Measurements from ENCODE around the gene FGF14.
"Not testable (repeated sequence)": the region's sequence is repeated elsewhere in the genome, so short reads cannot be mapped to it uniquely, and the experiment has no call there.

FGF14 gene

DNA sequence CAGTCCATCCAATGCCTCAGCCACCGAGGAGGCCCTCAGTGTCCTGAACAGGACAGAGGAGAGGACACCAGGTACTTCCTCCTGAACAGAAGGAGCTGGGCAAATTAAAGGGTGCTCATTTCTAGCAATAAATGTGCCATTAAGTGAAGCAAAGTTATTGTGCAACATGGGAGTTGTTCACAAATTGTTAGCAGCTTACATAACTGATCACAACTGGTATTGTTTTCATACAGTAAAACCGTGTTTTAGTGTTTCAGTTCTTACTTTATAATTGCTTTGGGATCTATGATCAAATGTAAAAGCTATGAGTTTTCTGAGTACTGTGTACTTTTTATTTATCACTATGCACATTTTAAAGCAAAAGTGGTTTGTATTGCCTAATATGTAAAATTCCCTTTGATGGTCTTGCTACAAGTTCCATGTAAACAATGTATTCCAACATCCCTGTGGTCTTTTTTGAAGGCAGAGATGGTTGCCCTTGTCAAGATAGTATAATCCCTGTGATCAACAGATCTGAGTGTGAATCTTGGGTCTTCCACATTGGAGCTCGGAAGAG lies 263.1 kb downstream of the FGF14 start:
- Mint-ChIP-seq H3K4me3 (no peak overlapping the region), H3K36me3 (no peaks in the 10 kb centered on the region), H3K27me3 (no peaks in the 10 kb centered on the region), H3K27ac (no peak overlapping the region), H3K4me1 (no peaks in the 10 kb centered on the region), H3K9me3 (no peaks in the 10 kb centered on the region)
- no peak for ATAC-seq

DNA sequence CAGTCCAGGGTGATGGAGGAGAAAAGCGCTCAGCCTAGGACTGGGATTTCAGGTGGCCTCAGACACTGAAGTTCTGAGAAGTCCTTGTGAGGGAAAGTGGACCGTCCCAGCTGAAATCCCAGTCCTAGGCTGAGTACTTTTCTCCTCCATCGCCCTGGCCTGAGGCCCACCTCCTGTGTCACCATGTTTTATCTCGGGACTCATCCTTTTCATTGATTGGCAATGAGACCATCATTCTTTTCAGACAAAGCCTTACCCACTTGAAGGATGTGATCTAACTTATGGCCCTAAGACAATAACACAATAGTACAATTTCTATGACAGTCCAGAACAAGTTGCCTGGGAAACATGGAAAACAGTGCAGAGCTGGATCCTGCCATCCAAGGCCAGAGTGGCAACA lies 263.9 kb downstream of the FGF14 start:
- not testable (repeated sequence) for H3K4me3 Mint-ChIP-seq, H3K36me3 Mint-ChIP-seq, H3K4me1 Mint-ChIP-seq, H3K27ac Mint-ChIP-seq, ATAC-seq, H3K27me3 Mint-ChIP-seq, H3K9me3 Mint-ChIP-seq

DNA sequence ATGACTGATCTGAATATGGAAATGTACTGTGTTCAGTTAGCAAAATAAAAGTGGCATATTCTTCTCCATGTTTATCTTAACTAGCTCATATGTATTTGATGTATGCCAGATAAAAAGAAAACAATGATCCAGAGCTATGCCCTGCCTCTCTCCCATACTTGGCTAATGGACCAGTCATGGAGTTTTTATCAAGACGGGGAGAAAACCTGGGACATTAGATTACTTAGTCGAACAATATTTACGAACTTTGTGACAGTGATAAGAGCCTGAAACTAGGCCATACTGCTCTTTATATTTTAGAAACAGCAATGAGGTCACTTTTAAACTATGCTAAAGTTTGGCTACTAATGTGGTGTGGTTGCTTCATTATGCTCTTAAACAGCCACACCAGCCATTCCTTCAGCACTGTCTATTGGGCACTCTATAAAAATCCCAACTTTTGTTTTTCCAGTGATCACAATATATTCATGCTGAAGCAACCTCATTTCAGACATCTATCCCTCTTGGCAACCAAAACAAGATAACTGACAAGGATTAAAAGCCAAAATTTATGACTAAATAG lies 265.0 kb downstream of the FGF14 start:
- H3K27me3 Mint-ChIP-seq, result no peaks in the 10 kb centered on the region
- H3K9me3 Mint-ChIP-seq, result no peaks in the 10 kb centered on the region
- H3K4me1 Mint-ChIP-seq, result no peaks in the 10 kb centered on the region
- H3K4me3 Mint-ChIP-seq, result no peak overlapping the region
- no peak for ATAC-seq
- H3K36me3 Mint-ChIP-seq, result no peaks in the 10 kb centered on the region
- H3K27ac Mint-ChIP-seq, result no peak overlapping the region

DNA sequence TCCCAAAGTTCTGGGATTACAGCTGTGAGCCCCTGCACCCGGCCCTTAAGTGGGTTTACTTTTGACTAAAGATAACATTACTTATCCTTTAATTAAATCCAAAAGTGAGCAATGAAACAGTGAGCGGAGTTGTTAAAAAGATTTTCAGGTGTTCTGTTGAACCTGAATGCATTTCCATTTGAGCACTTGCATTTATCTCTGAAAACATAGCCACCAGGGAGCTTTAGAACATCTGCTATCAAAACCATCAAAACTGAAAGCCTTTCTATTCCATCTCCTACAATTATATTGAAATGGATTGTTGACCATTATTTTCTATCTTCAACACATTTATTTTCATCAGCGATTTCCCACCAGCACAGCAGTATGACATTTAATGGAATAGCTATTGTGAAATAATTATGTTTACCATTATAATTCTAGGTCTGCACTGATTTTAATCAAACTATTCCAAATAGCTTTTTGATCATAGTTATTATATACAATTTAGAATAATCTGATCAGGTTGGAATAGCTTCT lies 269.0 kb downstream of the FGF14 start:
- Mint-ChIP-seq H3K9me3 (no peaks in the 10 kb centered on the region), H3K27me3 (no peaks in the 10 kb centered on the region), H3K4me1 (no peaks in the 10 kb centered on the region), H3K36me3 (no peaks in the 10 kb centered on the region), H3K27ac (no peak overlapping the region), H3K4me3 (no peak overlapping the region)
- ATAC-seq, result no peak

DNA sequence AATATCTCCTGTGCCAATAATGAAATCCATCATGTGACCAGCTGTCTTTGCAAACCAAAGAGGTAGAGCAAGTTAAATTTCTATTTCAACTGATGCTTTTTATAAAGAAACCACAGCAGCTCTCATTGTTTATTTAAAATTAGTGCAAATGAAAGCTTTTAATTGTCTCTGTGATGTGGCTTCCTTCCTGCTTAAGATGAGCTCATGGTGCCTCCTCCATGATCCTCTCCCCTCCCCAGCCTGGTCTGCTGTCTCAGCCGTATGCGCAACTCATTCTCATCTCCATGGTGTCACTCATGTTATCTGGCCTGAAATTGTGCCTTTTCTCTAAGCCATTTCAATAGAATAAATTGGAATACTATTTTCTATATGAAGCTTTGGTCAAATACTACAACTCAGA lies 270.6 kb downstream of the FGF14 start:
- Mint-ChIP-seq H3K4me1 (no peaks in the 10 kb centered on the region), H3K9me3 (no peaks in the 10 kb centered on the region), H3K4me3 (no peak overlapping the region), H3K36me3 (no peaks in the 10 kb centered on the region), H3K27me3 (no peaks in the 10 kb centered on the region), H3K27ac (no peak overlapping the region)
- ATAC-seq, result no peak

DNA sequence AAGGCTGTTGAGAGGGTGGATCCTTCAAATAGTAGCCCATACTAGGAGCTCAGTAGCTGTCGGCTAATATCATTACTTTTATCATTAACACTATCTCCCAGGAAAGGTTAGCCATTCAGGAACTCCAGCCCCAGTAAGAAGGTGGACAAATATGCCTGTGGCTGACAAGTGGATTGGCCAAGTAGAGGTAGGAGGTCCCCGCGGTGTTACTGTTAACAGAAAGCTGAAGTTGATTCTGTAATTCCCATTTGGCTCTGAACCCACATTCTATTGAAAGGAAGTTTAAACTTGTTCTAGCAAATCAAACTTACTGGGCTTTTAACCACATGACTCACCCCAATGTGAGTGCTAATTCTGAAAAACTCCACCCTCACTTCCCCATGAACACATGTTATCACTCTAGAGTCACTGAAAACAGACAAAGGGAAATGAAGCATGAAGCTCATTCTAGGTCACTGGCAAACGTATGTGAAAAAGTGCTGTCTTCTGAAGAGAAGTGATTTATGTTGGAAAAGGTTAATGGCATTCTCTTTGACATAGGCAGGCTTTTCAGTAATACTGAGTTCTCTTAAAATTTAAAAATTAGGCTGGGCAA lies 273.5 kb downstream of the FGF14 start:
- no peak overlapping the region for H3K27ac Mint-ChIP-seq

DNA sequence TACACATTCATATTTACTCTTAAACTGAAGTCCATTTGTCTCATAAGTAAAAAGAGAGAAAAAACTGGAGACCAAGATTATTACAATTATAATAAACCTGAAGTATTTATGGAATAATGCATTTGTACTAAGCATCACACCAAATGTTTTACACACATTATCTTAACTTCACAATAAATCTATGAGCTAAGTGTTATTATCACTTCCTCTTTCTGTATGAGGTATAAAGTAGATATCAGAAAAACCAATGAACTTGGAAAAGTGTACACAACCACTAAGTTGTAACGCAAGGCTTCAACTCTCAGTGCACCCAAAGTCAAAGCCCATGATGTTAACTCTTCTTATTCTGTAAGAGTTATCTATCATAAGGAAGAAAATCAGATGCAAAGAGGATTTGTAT lies 274.7 kb downstream of the FGF14 start:
- H3K27ac Mint-ChIP-seq, result no peak overlapping the region
- H3K9me3 Mint-ChIP-seq, result peaks cover 3% of the 10 kb centered on the region
- H3K4me1 Mint-ChIP-seq, result no peaks in the 10 kb centered on the region
- H3K36me3 Mint-ChIP-seq, result no peaks in the 10 kb centered on the region
- no peak overlapping the region for H3K4me3 Mint-ChIP-seq
- no peak for ATAC-seq
- H3K27me3 Mint-ChIP-seq, result no peaks in the 10 kb centered on the region

More for the DNA sequence above, 273.5 kb downstream of the FGF14 start:
- Mint-ChIP-seq H3K27me3 (no peaks in the 10 kb centered on the region), H3K9me3 (peaks cover 3% of the 10 kb centered on the region), H3K4me3 (no peak overlapping the region), H3K36me3 (no peaks in the 10 kb centered on the region), H3K4me1 (no peaks in the 10 kb centered on the region)
- ATAC-seq, result no peak

DNA sequence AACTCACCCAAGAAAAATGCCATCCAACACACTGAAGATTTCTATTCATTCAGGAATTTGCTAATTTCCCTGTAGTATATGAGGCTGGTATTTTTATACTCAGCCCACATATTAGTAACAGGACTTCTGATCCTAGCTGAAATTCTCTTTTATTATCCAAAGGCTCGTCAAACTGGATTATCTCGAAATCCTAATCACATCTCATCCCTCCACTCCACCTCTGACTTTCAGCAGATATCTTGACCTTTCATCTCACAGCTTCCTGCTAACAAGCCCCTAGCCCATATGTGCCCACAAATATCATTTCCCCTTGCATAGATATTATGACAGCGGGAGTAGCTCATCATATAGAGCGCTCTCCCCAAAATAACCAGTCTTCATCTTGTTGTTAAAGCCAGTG lies 279.7 kb downstream of the FGF14 start:
- no peaks in the 10 kb centered on the region for H3K36me3 Mint-ChIP-seq
- no peak overlapping the region for H3K27ac Mint-ChIP-seq
- H3K4me3 Mint-ChIP-seq, result no peak overlapping the region
- no peaks in the 10 kb centered on the region for H3K27me3 Mint-ChIP-seq
- H3K9me3 Mint-ChIP-seq, result peaks cover 6% of the 10 kb centered on the region
- H3K4me1 Mint-ChIP-seq, result no peaks in the 10 kb centered on the region
- ATAC-seq, result no peak

DNA sequence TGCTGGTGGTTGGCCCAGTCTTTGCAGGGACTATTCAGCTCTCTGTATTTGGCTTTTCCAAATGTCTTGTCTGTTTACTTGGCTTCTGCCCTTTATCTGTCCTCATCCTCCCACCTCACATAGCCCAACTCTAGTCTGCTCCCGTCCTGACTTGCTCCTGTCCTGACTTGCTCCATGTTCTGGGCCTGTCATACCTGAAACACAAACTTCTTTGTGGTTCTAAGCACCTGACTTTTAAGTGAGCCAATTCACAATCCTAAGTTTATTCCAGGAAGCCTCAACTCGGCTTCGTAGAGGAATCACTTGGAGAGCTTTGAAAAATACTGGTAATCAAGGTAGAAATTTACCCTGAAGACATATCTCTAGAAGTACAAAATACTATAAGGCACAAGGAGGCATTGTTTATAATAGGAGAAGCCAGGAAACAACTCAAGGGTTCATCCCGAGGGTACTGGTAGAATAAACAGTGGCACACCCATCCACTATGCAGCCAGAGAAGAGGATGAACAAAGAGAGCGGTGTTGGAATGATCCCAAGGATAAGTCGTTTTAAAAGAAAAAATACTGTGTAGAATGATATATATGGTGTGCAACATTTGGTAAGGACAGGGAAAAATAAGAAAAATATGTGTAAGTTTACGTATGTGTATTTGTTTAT lies 284.5 kb downstream of the FGF14 start:
- no peaks in the 10 kb centered on the region for H3K27me3 Mint-ChIP-seq
- H3K9me3 Mint-ChIP-seq, result peaks cover 3% of the 10 kb centered on the region
- no peak overlapping the region for H3K4me3 Mint-ChIP-seq
- H3K36me3 Mint-ChIP-seq, result no peaks in the 10 kb centered on the region
- ATAC-seq, result no peak
- no peaks in the 10 kb centered on the region for H3K4me1 Mint-ChIP-seq
- H3K27ac Mint-ChIP-seq, result no peak overlapping the region

DNA sequence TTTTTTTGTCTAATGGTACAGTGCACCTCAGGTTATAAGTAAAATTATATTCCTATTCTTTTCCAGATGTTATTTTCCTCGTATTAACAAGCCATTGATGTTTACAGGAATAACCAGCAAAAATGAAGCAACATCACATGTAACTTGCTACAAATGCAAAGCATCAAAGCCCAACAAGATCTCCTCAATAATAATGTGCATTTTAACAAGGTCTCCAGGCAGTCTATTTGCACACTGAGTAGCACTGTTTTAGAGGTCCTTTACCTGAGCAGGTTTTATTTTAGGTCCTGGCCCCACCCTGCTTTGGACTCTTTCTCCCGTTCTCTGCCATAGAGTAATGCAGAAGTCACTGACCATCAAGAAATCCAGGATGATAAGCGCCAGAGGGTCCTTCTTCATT lies 298.4 kb downstream of the FGF14 start:
- H3K27ac Mint-ChIP-seq, result no peak overlapping the region
- no peaks in the 10 kb centered on the region for H3K9me3 Mint-ChIP-seq
- no peak overlapping the region for H3K4me3 Mint-ChIP-seq

DNA sequence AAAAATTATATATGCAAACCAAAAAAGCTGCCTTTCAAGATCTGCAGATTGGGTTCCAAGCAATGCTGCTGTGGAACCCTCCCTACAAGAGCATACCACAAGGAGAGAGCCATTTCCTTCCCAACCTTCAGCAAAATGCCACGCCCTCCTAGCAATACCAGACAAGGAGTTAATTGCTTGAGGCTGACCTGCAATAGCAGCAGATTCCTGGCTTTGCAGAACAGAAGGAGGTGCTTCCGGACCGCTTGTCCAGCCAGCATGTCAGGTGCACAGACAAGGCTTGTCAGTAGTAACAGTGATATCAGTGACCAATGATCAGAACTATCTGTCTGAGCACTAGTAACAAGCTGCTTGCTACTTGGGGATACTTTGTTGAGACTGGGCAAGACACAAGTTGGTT lies 301.6 kb downstream of the FGF14 start:
- Mint-ChIP-seq H3K27me3 (no peaks in the 10 kb centered on the region), H3K4me3 (no peak overlapping the region), H3K36me3 (no peaks in the 10 kb centered on the region), H3K27ac (no peak overlapping the region), H3K9me3 (no peaks in the 10 kb centered on the region), H3K4me1 (no peaks in the 10 kb centered on the region)
- ATAC-seq, result no peak

More for the DNA sequence above, 298.4 kb downstream of the FGF14 start:
- no peaks in the 10 kb centered on the region for H3K27me3 Mint-ChIP-seq
- H3K4me1 Mint-ChIP-seq, result no peaks in the 10 kb centered on the region
- no peaks in the 10 kb centered on the region for H3K36me3 Mint-ChIP-seq
- ATAC-seq, result no peak

DNA sequence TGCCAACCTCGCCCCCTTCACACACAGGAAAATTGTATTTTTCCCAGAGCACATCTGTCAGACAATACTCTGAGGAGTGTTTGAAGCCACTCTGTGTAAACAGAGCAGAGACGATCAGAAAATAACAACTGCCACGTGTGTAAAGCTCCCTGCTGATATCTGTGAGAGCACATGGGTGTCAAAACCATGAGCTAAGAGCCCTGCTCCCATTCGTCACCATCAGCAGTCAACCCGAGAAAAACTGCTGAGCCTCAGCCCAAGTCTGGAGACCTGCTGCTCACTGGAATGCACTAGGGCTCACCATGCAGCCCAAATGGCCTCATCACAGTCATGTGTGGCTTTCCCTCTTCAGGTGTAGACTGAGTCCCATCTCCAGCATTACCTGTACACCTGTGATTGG lies 304.1 kb downstream of the FGF14 start:
- Mint-ChIP-seq H3K9me3 (no peaks in the 10 kb centered on the region), H3K27me3 (no peaks in the 10 kb centered on the region), H3K4me1 (no peaks in the 10 kb centered on the region), H3K36me3 (no peaks in the 10 kb centered on the region), H3K4me3 (no peak overlapping the region), H3K27ac (no peak overlapping the region)
- no peak for ATAC-seq

DNA sequence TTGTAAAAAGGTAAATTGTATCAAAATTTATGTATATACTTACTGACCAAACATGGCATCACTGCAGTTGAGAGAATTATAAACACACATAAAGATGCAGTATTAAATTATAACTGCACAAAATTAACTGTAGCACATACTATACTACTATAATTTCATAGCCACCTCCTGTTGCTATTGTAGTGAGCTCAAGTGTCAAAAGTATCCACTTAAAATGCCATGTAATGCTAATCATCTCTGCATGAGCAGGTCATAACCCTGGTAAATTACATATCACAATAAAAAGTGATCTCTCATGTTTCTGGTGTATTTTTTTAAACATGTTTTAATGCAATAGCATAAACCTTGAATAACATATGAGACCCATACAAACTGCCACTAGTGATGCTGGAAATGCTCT lies 308.6 kb downstream of the FGF14 start:
- H3K4me1 Mint-ChIP-seq, ATAC-seq, H3K27me3 Mint-ChIP-seq, H3K4me3 Mint-ChIP-seq, H3K27ac Mint-ChIP-seq, H3K9me3 Mint-ChIP-seq, H3K36me3 Mint-ChIP-seq: not testable (repeated sequence)

DNA sequence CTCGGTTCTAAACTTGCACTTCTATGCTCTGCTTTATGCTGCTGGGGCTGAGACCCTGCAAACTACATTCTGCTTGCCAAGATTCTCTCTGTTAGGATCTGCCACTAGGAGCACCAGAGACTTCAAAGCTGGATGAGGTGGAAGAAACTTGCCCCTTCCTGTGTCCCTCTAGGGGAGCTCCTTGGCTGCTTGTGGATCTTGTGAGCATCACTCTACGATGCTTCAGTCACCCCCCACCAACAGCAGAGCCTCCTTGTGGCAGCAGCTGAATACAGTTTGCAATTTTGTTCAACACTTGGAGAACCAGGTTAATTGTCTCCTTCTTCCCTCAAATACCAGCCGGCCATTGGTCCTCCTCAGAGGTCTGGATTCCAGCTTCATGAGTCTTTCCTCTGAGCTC lies 310.6 kb downstream of the FGF14 start:
- Mint-ChIP-seq H3K27ac (no peak overlapping the region), H3K9me3 (no peaks in the 10 kb centered on the region), H3K36me3 (no peaks in the 10 kb centered on the region), H3K27me3 (no peaks in the 10 kb centered on the region), H3K4me1 (no peaks in the 10 kb centered on the region), H3K4me3 (no peak overlapping the region)
- no peak for ATAC-seq

DNA sequence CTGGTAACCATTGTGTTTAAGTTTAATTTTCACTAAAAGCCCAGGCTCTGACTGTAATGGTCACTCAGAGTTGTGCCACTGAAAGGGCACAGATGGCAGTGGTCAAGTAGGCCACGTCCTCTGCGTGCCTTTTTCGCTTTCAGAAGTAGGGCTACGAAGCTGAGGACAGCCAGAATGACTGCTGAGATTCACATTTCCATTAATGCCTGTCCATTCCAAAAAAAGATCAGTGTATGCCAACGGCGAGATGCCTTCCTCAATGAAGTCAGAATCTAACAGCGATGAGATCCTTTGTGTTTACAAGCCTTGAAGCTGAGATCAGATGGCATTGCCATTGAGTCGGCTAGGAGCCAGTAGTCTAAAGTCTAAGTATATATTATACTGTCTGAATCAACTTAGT lies 311.3 kb downstream of the FGF14 start:
- Mint-ChIP-seq H3K4me1 (no peaks in the 10 kb centered on the region), H3K27ac (no peak overlapping the region), H3K4me3 (no peak overlapping the region), H3K27me3 (no peaks in the 10 kb centered on the region), H3K9me3 (no peaks in the 10 kb centered on the region), H3K36me3 (no peaks in the 10 kb centered on the region)
- no peak for ATAC-seq

DNA sequence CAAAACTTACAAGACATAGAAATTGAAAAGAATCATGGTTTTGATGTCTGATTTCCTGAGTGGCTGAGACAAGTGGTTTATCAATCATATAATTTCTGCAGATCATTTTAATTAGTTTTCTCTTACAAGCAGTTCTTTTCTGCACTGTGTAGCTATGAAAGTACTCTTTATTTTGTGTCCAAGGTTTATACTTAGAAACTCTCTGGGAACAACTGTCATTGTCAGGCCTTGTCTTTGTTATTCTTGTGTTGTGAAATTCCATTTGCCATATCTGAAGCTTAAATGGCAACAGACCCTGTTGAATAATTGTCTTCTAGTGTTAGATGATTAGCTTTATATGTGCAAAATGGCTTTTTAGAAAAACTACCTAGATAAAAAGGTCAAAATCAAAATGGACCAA lies 312.1 kb downstream of the FGF14 start:
- Mint-ChIP-seq H3K4me3 (no peak overlapping the region), H3K4me1 (no peaks in the 10 kb centered on the region), H3K27me3 (no peaks in the 10 kb centered on the region), H3K9me3 (no peaks in the 10 kb centered on the region), H3K27ac (no peak overlapping the region), H3K36me3 (no peaks in the 10 kb centered on the region)
- no peak for ATAC-seq

Measured in stimulated activated memory B cell treated with anti-CD40 and anti-IgM and Interleukin-4, amounts not matched to agents 10 μg/mL and 1 μg/mL and 100 μg/mL, for 72 hours (primary cell).